ENCODE data around the gene BAIAP3. TPM values are rescaled to one million over a fixed set of nuclear protein-coding genes. Genes with fewer than 3 reads are reported as not detected.

Gene BAIAP3
- total RNA-seq, 4 donors from 2014 or later = 0.05 to 4.4 (median 2.5) TPM

DNA sequence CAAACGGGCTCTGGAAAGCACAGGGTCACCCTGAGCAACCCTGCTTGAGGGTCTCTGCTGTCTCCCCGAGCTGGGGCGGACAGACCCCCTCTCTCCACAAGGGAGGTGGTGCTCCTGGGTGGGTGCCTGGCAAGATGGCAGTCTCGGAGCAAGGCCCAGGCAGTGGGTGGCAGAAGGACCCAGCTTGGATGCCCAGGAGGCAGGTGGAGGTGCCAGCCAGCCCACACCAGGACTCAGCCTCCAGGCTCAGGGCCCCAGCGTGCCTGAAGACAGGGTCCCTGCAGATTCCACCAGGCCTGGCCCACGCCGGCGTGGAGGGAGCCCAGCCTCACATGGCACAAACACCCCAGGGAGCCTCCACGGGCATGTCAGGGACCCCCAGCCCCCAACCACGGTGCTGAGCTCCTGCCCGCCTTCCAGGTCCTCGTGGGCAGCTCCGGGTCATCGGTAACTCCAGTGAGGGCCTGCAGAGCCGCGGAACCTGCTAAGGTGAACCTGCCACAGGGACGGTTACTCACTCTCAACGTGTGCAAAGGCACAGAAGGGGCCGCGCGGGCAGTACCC, 60.2 kb downstream of the BAIAP3 start:
- intact Hi-C loops (cut with DNase I; ENCODE audit: low total_unique reads) = no loop called here
- no peak for ATAC-seq
- no peak overlapping the region for H3K27ac ChIP-seq
- no peaks in the 10 kb centered on the region for H3K9me3 ChIP-seq
- no peak overlapping the region for H3K4me3 ChIP-seq
- in situ Hi-C loops (cut with MboI; ENCODE audit: low sequenced_read_pairs in 4 of 4) = no loop called here
- H3K27me3 ChIP-seq = no peaks in the 10 kb centered on the region
- peaks cover 0 to 42% of the 10 kb centered on the region in 2 donors for H3K36me3 ChIP-seq
- TF ChIP-seq, protein P1, sequence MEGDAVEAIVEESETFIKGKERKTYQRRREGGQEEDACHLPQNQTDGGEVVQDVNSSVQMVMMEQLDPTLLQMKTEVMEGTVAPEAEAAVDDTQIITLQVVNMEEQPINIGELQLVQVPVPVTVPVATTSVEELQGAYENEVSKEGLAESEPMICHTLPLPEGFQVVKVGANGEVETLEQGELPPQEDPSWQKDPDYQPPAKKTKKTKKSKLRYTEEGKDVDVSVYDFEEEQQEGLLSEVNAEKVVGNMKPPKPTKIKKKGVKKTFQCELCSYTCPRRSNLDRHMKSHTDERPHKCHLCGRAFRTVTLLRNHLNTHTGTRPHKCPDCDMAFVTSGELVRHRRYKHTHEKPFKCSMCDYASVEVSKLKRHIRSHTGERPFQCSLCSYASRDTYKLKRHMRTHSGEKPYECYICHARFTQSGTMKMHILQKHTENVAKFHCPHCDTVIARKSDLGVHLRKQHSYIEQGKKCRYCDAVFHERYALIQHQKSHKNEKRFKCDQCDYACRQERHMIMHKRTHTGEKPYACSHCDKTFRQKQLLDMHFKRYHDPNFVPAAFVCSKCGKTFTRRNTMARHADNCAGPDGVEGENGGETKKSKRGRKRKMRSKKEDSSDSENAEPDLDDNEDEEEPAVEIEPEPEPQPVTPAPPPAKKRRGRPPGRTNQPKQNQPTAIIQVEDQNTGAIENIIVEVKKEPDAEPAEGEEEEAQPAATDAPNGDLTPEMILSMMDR (IDR thresholded peaks at IDR 0.05 in 4 of 5, conservative IDR thresholded peaks at IDR 0.05 in 1 of 5) = no peak
- H3K4me1 ChIP-seq = no peaks in the 10 kb centered on the region
- no peak for DNase-seq

DNA sequence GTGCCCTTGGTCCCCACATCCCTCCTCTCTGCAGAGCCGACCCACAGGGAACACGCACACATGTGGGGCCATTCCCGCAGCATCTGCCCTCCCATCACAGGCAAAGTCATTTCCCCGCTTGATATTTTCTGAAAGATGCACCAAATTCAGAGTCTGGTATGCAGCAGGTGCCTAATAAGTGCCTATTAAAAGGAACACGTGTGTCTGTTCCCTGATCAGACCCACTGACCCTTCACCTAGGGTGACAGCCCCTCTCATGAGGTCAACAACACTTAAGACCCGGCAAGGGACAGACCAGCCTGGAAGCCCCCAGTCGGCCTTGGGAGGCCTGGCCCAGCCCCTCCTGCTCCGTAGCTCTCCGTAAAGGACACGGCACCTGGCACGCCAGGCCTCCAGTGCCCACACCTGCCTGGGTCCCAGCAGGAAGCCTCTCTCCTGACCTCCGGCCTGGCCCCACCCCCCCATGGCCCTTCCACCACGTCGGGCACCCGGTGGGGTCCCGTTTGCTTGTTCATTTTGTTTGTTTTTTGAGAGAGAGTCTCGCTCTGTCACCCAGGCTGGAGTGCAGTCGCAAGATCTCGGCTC, 61.0 kb downstream of the BAIAP3 start:
- in situ Hi-C loops (cut with MboI; ENCODE audit: low sequenced_read_pairs in 4 of 4) = no loop called here
- TF ChIP-seq, protein P1 (IDR thresholded peaks at IDR 0.05 in 4 of 5, conservative IDR thresholded peaks at IDR 0.05 in 1 of 5) = no peak
- no peak for TF ChIP-seq POLR2A (IDR thresholded peaks at IDR 0.05)
- intact Hi-C loops (cut with DNase I; ENCODE audit: low total_unique reads) = no loop called here

DNA sequence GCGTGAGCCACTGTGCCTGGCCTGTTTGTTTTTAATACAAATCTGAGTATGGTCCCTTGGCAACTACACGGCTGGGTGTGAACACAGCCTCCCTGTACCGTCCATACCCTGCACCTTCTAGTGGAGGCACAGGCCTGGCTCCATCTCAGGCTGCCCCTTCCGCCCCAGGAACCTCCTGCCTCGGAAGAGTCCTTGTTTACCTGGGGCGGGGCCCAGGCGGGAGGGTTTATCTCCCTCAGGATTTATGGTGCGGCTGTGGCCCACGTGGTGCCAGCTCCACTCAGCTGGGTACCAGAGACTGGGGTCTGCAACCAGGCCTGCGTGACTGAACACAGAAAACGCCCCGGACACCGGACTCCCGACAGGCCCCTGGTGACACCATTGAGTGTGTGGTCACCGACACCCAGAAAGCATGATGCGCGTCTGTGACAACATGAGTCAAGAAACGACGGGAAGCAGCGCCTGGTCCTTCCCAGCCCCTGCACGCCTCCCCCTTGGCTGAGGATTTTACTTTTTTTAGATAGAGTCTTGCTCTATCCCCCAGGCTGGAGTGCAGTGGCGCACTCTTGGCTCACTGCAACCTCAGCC, 62.1 kb downstream of the BAIAP3 start:
- no peaks in the 10 kb centered on the region for H3K9me3 ChIP-seq
- H3K4me1 ChIP-seq = no peaks in the 10 kb centered on the region
- DNase-seq (no peak), ATAC-seq (no peak)
- H3K36me3 ChIP-seq = peaks cover 0 to 44% of the 10 kb centered on the region in 2 donors
- in situ Hi-C loops (cut with MboI; ENCODE audit: low sequenced_read_pairs in 4 of 4) = no loop called here
- TF ChIP-seq, protein P1 (IDR thresholded peaks at IDR 0.05 in 4 of 5, conservative IDR thresholded peaks at IDR 0.05 in 1 of 5) = no peak
- no peak for TF ChIP-seq POLR2A (IDR thresholded peaks at IDR 0.05)
- intact Hi-C loops (cut with DNase I; ENCODE audit: low total_unique reads) = no loop called here
- H3K27me3 ChIP-seq = no peaks in the 10 kb centered on the region
- no peak overlapping the region for H3K27ac ChIP-seq
- H3K4me3 ChIP-seq = no peak overlapping the region

More for the DNA sequence above, 61.0 kb downstream of the BAIAP3 start:
- no peak overlapping the region for H3K27ac ChIP-seq
- no peaks in the 10 kb centered on the region for H3K4me1 ChIP-seq
- DNase-seq (no peak), ATAC-seq (no peak)
- H3K9me3 ChIP-seq = no peaks in the 10 kb centered on the region
- no peak overlapping the region for H3K4me3 ChIP-seq
- H3K36me3 ChIP-seq = peaks cover 0 to 48% of the 10 kb centered on the region in 2 donors
- no peaks in the 10 kb centered on the region for H3K27me3 ChIP-seq

DNA sequence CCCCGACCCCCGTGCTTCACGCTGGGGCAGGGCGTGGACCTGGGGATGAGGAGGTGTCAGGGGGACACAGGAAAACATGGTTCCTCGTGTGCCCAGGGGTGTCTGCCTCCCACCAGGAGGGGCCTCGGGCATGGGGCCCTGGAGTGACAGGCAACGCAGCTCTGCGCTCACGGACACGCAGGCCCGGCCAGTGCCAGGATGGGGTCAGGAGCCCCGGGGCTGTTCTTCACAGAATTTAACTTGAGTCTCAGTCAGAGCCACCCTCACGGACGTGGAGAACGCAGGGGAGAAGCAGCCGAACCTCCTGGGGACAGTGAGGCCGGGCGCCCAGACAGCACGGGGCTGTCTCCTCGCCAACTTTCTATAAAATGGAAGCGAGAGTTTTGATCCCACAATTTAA, 64.3 kb downstream of the BAIAP3 start:
- H3K4me1 ChIP-seq = no peaks in the 10 kb centered on the region
- DNase-seq = no peak
- no peaks in the 10 kb centered on the region for H3K27me3 ChIP-seq
- no peak overlapping the region for H3K4me3 ChIP-seq
- TF ChIP-seq POLR2A (IDR thresholded peaks at IDR 0.05) = no peak
- TF ChIP-seq, protein P1 (IDR thresholded peaks at IDR 0.05 in 4 of 5, conservative IDR thresholded peaks at IDR 0.05 in 1 of 5) = no peak
- in situ Hi-C loops (cut with MboI; ENCODE audit: low sequenced_read_pairs in 4 of 4) (no loop called here), intact Hi-C loops (cut with DNase I; ENCODE audit: low total_unique reads) (no loop called here)
- ATAC-seq = no peak
- H3K27ac ChIP-seq = no peak overlapping the region
- peaks cover 0 to 51% of the 10 kb centered on the region in 2 donors for H3K36me3 ChIP-seq
- no peaks in the 10 kb centered on the region for H3K9me3 ChIP-seq
